Omental fat pad (tissue), 4 donors: ENCODE data around the gene PLAAT1. TPM values are rescaled to one million over a fixed set of nuclear protein-coding genes. Genes with fewer than 3 reads are reported as not detected.

Experiments used
- ATAC-seq: fragments of 150-250 bp; one replicate; pipeline ENCODE4 v1.9.1; 2016; ENCODE audit warnings: mild to moderate bottlenecking, moderate library complexity; ENCODE audit not compliant: low FRiP score
- DNase-seq: peaks from one replicate; pipeline ENCODE4 v3.0.0-alpha.2; 2019; ENCODE audit warnings: low spot score
- CTCF ChIP-seq, 3 donors: fragments of 450-650 bp; IDR thresholded peaks; one replicate each; pipeline ENCODE4 v1.5.1; 2016 to 2017; ENCODE audit warnings: antibody characterized with exemption in 3 of 3, mild to moderate bottlenecking in 3 of 3, moderate library complexity in 2 of 3
- total RNA-seq, 4 donors: library from RNA; depleted of rRNA; stranded (reverse); fragments of >200 nt; gene quantifications; one replicate each; pipeline ENCODE4 v1.1.0, GENCODE V29; 2016

The PLAAT1 gene
- total RNA-seq, 4 donors from 2014 or later, result 0.56 TPM; not detected in 3

- TF ChIP-seq CTCF (IDR thresholded peaks at IDR 0.05), result no peak
- no peak for ATAC-seq
- no peak for DNase-seq
Measured at GRCh38 chr3:193231201-193231600, 9.8 kb upstream of the PLAAT1 start.

DNA sequence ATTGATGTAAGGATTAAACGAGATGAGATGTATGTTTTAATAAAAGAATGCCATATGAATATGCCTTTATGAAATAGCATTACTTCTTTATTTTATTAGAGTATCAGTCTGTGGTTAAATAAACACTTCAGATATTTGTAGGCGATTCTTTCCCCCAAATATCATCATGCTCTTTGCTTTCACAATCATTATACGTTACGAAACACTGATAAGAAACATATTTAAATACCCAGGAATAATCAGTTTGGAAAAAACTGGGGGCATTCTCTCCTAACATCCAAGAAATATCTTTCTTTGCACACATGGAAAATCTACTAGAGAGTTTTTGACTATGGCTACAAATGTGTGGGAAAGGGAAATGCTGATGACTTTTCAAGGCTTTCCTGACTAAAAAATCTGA is 4.4 kb upstream of the PLAAT1 start:
- no peak for DNase-seq
- TF ChIP-seq CTCF (IDR thresholded peaks at IDR 0.05), result no peak
- ATAC-seq, result no peak

DNA sequence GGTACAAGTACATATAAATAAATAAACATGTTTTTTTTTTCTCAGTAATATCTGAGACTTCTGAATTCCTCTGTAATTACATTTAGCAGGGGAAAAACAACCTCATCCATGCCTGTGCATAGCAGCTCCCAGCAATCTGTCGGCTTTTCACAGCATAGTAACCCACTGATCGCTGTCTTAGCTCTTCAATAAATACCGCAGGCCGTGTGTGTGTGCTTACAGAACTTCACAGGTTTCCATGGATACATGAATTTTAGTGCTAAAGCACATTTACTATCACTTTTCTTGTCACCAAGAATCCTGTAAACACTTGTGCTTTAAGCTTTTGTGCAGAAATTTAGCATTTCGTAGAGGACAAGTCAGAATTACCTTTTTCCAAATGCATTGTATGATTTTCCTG is 4.0 kb upstream of the PLAAT1 start:
- TF ChIP-seq CTCF (IDR thresholded peaks at IDR 0.05), result no peak
- ATAC-seq (no peak), DNase-seq (no peak)

DNA sequence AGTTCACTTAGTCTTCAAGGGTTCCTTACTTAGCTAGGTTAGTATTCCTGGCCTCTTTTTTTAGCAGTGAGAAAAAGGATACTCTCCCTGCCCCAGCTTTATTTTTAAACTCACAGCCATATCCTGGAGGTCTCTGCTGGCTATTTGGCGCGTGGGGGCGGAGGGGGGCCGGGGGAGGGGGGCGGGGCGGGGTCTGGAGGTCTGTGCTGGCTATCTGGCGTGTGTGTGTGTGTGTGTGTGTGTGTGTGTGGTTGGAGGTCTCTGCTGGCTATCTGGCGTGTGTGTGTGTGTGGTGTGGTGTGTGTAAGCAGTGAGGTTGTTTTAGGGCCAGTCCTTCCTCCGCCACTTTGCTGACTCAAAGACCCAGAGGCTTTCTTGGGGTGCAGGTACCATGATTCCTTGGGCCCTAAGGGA is 579 bp upstream of the PLAAT1 start:
- ATAC-seq, result peak; percentile 13

DNA sequence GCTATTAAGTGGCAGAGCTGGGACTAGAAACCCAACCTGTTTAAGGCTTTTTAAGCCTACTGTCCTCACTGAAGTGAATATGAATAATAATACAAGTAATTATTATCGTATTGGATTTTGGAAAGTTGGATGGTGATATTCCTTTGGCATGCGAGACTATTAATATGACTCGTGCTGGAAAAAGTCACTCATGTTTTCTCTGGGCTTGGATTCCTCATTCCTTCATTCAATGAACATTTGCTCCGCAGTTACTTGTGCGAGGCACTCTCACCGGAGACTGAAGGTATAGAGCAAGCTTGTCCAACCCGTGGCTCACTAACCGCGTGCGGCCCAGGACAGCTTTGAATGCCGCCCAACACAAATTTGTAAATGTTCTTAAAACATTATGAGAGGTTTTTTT is 694 bp downstream of the PLAAT1 start:
- TF ChIP-seq CTCF (IDR thresholded peaks at IDR 0.05), result no peak
- ATAC-seq, result no peak

More for the DNA sequence above, 579 bp upstream of the PLAAT1 start:
- TF ChIP-seq CTCF (IDR thresholded peaks at IDR 0.05), result no peak
- no peak for DNase-seq

DNA sequence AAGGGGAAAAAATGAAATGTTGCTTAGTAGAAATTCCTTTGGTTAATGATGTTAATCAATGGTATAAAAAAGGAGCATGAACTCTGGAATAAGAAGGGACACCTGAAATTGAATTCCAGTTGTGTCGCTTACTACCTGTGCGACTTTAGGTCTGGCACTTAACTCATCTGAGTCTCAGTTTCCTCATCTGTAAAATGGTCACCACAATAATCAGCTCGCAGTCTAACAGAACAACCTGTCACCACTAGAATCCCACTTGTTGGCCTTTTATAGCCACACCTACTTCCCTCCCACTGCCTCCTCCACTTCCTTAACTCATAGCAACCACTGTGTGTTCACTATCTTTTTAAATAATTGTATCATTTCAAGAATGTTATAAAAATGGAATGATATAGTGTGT is 2.5 kb downstream of the PLAAT1 start:
- no peak for ATAC-seq
- DNase-seq, result no peak
- TF ChIP-seq CTCF (IDR thresholded peaks at IDR 0.05), result no peak

More for the DNA sequence above, 694 bp downstream of the PLAAT1 start:
- DNase-seq, result no peak

GRCh38 chr3:193248848-193249468 is 7.9 kb downstream of the PLAAT1 start:
- no peak for ATAC-seq
- TF ChIP-seq CTCF (IDR thresholded peaks at IDR 0.05), result no peak
- no peak for DNase-seq
